HUES48 (cell line): ENCODE results near the gene CNTNAP2.
"Not testable (repeated sequence)": the region's sequence is repeated elsewhere in the genome, so short reads cannot be mapped to it uniquely, and the experiment has no call there.

ENCODE experiments used
- H3K27ac ChIP-seq: one replicate; pipeline ENCODE4 v1.7.0; 2013; ENCODE audit warnings: low read depth, low read length, inconsistent platforms
- H3K27me3 ChIP-seq: 2 replicates; pipeline ENCODE4 v1.6.1; 2013; ENCODE audit warnings: mild to moderate bottlenecking, low read length; ENCODE audit not compliant: control insufficient read depth, insufficient read depth
- H3K36me3 ChIP-seq: 2 replicates; pipeline ENCODE4 v1.6.1; 2013; ENCODE audit warnings: low read length; ENCODE audit not compliant: control insufficient read depth, insufficient read depth
- H3K4me1 ChIP-seq: 2 replicates; pipeline ENCODE4 v1.6.1; 2013; ENCODE audit warnings: mild to moderate bottlenecking, low read length; ENCODE audit not compliant: control insufficient read depth, insufficient read depth
- H3K4me3 ChIP-seq: 2 replicates; pipeline ENCODE4 v1.5.1; 2013; ENCODE audit warnings: mild to moderate bottlenecking, low read depth, low read length
- H3K9ac ChIP-seq: 2 replicates; pipeline ENCODE4 v1.6.1; 2013; ENCODE audit warnings: mild to moderate bottlenecking, low read depth, low read length, moderate library complexity
- H3K9me3 ChIP-seq: 2 replicates; pipeline ENCODE4 v1.6.1; 2013; ENCODE audit warnings: low read length; ENCODE audit not compliant: control insufficient read depth, insufficient read depth

Gene CNTNAP2

DNA sequence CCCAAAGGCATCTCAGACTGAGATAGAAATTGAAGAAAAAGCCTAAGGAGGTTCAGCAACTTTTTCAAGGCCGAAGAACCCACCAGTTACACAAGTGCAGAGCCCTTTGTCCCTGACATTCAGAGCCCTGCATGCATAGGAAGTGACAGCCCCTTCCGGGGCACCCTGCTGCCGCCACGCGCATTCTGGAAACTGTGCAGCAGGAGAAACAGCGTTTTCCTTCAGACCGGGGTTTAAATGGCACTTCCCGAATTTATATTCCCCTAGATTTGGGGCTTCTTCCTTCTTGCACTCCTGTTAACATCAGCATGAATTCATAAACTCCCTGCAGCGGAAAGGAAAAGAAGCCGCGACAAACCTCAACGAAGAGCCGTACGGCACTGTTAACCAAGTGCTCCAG is 2283.5 kb downstream of the CNTNAP2 start:
- Histone ChIP-seq H3K9ac (no peak overlapping the region), H3K9me3 (no peaks in the 10 kb centered on the region), H3K36me3 (no peaks in the 10 kb centered on the region), H3K27ac (no peak overlapping the region), H3K27me3 (no peaks in the 10 kb centered on the region), H3K4me1 (peaks cover 58% of the 10 kb centered on the region), H3K4me3 (no peak overlapping the region)

- Histone ChIP-seq H3K36me3 (no peaks in the 10 kb centered on the region), H3K9ac (no peak overlapping the region), H3K27ac (peak overlapping the region; percentile 2), H3K4me3 (no peak overlapping the region), H3K9me3 (no peaks in the 10 kb centered on the region), H3K4me1 (peaks cover 37% of the 10 kb centered on the region), H3K27me3 (no peaks in the 10 kb centered on the region)
These were observed 2285.6 kb downstream of the CNTNAP2 start for GRCh38 chr7:148402159-148402558.

- H3K9ac ChIP-seq = no peak overlapping the region
These were observed 2286.9 kb downstream of the CNTNAP2 start for GRCh38 chr7:148403466-148403993.

GRCh38 chr7:148408307-148408706 is 2291.7 kb downstream of the CNTNAP2 start:
- no peaks in the 10 kb centered on the region for H3K27me3 ChIP-seq
- H3K27ac ChIP-seq = no peak overlapping the region
- H3K36me3 ChIP-seq = peaks cover 11% of the 10 kb centered on the region
- H3K4me1 ChIP-seq = peaks cover 9% of the 10 kb centered on the region; the same call in 1 of the 2 replicates
- H3K4me3 ChIP-seq = no peak overlapping the region
- H3K9me3 ChIP-seq = no peaks in the 10 kb centered on the region
- no peak overlapping the region for H3K9ac ChIP-seq

More at GRCh38 chr7:148403466-148403993, 2286.9 kb downstream of the CNTNAP2 start:
- no peak overlapping the region for H3K4me3 ChIP-seq
- H3K4me1 ChIP-seq = peaks cover 29% of the 10 kb centered on the region
- no peak overlapping the region for H3K27ac ChIP-seq
- H3K9me3 ChIP-seq = no peaks in the 10 kb centered on the region
- no peaks in the 10 kb centered on the region for H3K36me3 ChIP-seq
- H3K27me3 ChIP-seq = no peaks in the 10 kb centered on the region

- H3K9ac ChIP-seq = no peak overlapping the region
- H3K27me3 ChIP-seq = no peaks in the 10 kb centered on the region
- H3K36me3 ChIP-seq = peaks cover 19% of the 10 kb centered on the region
- no peak overlapping the region for H3K27ac ChIP-seq
- no peaks in the 10 kb centered on the region for H3K9me3 ChIP-seq
- H3K4me3 ChIP-seq = no peak overlapping the region
- peaks cover 9% of the 10 kb centered on the region; the same call in 1 of the 2 replicates for H3K4me1 ChIP-seq
These were observed 2294.3 kb downstream of the CNTNAP2 start for GRCh38 chr7:148410905-148411304.

- Histone ChIP-seq H3K9me3 (no peaks in the 10 kb centered on the region), H3K27ac (no peak overlapping the region), H3K9ac (no peak overlapping the region), H3K4me1 (peaks cover 9% of the 10 kb centered on the region; the same call in 1 of the 2 replicates), H3K36me3 (peaks cover 36% of the 10 kb centered on the region), H3K27me3 (no peaks in the 10 kb centered on the region), H3K4me3 (no peak overlapping the region)
These were observed 2296.1 kb downstream of the CNTNAP2 start for GRCh38 chr7:148412691-148413090.

DNA sequence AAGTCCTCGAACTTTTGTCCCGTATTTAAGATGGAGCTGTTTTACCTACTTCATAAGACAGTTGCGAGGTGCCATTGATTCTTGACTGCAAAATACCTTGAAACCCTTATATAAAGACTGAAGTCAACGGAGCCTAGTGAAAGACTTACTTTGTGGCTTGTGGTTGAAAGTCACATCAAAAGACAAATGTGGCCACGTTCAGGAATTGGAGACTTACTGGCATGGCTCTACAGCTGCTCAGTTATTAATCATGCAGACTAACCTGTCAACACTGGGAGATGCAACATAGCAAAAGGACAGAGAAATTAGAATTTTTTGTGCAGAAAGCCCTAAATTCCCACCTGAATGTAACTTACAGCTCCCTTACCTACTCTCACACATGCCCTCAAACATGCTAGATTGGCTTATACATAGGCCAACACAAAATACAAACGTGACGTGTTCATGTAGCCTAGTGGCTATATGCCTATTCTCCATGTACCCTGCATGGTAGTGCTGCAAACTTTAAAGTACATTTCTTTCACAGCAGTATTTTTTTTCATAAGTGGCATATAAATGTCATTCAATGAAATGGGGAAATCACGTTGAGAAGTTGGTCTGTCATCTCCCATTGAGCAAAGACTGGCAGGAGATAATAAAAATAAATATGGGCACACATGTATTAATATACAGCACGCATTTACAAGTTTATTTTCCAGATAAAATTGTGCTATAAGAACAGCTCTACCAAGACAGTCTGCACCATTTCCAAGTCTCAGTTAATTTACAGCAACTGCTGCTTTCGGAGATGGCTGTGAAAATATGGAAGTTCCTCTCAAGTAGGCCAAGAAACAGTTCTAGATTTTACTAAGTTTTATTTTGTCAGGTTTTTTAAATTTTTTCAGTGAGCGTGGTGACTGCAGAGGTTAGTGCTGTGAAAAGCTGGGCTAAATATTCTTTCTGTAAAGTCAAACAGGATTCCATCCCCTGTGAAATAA is 2303.5 kb downstream of the CNTNAP2 start:
- H3K9me3 ChIP-seq = peaks cover 5% of the 10 kb centered on the region; the same call in 1 of the 2 replicates
- H3K27me3 ChIP-seq = no peaks in the 10 kb centered on the region
- no peaks in the 10 kb centered on the region for H3K4me1 ChIP-seq
- H3K9ac ChIP-seq = no peak overlapping the region
- no peak overlapping the region for H3K4me3 ChIP-seq
- peaks cover 36% of the 10 kb centered on the region for H3K36me3 ChIP-seq
- H3K27ac ChIP-seq = no peak overlapping the region

DNA sequence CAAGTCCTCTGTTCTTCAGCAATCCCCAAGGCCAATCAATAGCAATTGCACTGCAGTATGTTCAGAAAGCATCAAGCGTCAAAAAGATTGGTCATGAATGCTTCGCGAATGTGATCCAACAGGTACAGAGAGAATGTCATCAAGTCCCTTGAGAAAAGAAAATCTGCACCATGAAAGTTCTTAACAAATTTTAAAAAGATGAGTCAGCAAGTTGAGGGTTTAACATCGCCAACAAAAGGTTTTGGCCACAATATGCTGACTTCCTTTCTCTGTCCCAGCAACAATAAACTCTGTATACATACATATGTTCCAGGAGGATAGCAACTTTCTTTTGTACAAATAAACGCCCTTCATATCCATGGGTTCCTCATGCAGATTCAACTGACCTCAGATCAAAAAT is 2305.4 kb downstream of the CNTNAP2 start:
- no peak overlapping the region for H3K9ac ChIP-seq
- no peaks in the 10 kb centered on the region for H3K27me3 ChIP-seq
- no peak overlapping the region for H3K27ac ChIP-seq
- peaks cover 5% of the 10 kb centered on the region; the same call in 1 of the 2 replicates for H3K9me3 ChIP-seq
- no peak overlapping the region for H3K4me3 ChIP-seq
- H3K36me3 ChIP-seq = peaks cover 17% of the 10 kb centered on the region
- no peaks in the 10 kb centered on the region for H3K4me1 ChIP-seq

DNA sequence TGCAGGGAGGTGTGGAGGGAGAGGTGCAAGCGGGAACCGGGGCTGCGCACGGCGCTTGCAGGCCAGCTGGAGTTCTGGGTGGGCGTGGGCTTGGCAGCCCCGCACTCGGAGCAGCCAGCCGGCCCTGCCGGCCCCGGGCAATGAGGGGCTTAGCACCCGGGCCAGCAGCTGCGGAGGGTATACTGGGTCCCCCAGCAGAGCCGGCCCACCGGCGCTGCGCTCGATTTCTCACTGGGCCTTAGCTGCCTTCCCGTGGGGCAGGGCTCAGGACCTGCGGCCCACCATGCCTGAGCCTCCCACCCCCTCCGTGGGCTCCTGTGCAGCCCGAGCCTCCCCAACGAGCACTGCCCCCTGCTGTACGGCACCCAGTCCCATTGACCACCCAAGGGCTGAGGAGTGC is 2309.8 kb downstream of the CNTNAP2 start:
- H3K9me3 ChIP-seq, H3K4me3 ChIP-seq, H3K36me3 ChIP-seq, H3K4me1 ChIP-seq, H3K9ac ChIP-seq, H3K27ac ChIP-seq, H3K27me3 ChIP-seq: not testable (repeated sequence)

- H3K36me3 ChIP-seq, H3K9me3 ChIP-seq, H3K4me3 ChIP-seq, H3K27me3 ChIP-seq, H3K4me1 ChIP-seq, H3K27ac ChIP-seq, H3K9ac ChIP-seq: not testable (repeated sequence)
These were observed 2314.1 kb downstream of the CNTNAP2 start for GRCh38 chr7:148430690-148431089.

- H3K27me3 ChIP-seq = no peaks in the 10 kb centered on the region
- no peak overlapping the region for H3K27ac ChIP-seq
- no peaks in the 10 kb centered on the region for H3K4me1 ChIP-seq
- H3K9me3 ChIP-seq = no peaks in the 10 kb centered on the region; the same call in 1 of the 2 replicates
- no peaks in the 10 kb centered on the region for H3K36me3 ChIP-seq
- no peak overlapping the region for H3K4me3 ChIP-seq
- no peak overlapping the region for H3K9ac ChIP-seq
These were observed 2317.1 kb downstream of the CNTNAP2 start for GRCh38 chr7:148433521-148434180.
